ENCODE results near the gene DOK7.
"Not testable (repeated sequence)": the region's sequence is repeated elsewhere in the genome, so short reads cannot be mapped to it uniquely, and the experiment has no call there.

DNA sequence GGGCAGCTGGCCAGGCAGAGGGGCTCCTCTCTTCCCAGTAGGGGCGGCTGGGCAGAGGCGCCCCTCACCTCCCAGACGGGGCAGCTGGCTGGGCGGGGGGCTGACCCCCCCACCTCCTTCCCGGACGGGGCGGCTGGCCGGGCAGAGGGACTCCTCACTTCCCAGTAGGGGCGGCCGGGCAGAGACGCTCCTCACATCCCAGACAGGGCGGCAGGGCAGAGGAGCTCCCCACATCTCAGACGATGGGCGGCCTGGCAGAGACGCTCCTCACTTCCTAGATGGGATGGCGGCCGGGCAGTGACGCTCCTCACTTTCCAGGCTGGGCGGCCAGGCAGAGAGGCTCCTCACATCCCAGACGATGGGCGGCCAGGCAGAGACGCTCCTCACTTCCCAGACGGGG, 75.8 kb downstream of the DOK7 start:
- TF ChIP-seq, protein P1, sequence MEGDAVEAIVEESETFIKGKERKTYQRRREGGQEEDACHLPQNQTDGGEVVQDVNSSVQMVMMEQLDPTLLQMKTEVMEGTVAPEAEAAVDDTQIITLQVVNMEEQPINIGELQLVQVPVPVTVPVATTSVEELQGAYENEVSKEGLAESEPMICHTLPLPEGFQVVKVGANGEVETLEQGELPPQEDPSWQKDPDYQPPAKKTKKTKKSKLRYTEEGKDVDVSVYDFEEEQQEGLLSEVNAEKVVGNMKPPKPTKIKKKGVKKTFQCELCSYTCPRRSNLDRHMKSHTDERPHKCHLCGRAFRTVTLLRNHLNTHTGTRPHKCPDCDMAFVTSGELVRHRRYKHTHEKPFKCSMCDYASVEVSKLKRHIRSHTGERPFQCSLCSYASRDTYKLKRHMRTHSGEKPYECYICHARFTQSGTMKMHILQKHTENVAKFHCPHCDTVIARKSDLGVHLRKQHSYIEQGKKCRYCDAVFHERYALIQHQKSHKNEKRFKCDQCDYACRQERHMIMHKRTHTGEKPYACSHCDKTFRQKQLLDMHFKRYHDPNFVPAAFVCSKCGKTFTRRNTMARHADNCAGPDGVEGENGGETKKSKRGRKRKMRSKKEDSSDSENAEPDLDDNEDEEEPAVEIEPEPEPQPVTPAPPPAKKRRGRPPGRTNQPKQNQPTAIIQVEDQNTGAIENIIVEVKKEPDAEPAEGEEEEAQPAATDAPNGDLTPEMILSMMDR (IDR thresholded peaks at IDR 0.05), result not testable (repeated sequence)
- not testable (repeated sequence) for TF ChIP-seq POLR2A, POLR2AphosphoS5, EP300 (IDR thresholded peaks at IDR 0.05)

Data from sigmoid colon (tissue), 4 donors.